ENCODE data around the gene SPATA18.

Gene SPATA18

DNA sequence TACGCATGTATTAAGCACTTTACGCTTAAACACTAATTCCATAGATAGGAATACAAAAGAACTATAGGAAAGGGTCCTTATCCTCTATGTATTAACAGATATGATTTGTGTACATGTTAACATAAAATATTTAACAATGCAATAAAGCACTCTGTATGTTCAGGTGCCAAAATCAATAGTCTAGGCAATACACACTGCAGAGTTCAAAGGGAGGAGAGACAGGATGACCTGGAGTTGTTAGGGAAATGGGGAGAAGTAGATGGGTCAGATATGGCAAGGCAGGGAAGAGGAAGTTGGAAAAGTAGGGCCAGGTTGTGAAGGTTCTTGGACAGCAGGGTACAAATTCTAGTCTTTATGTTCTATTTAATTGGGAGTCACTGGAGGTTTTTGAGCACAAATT, 15.9 kb upstream of the SPATA18 start:
- H3K36me3 Mint-ChIP-seq: peaks cover 6% of the 10 kb centered on the region
- no peak overlapping the region for H3K4me3 Mint-ChIP-seq
- H3K9me3 Mint-ChIP-seq: no peaks in the 10 kb centered on the region
- peaks cover 14% of the 10 kb centered on the region for H3K27me3 Mint-ChIP-seq
- CTCF ChIA-PET: interaction anchor here (1.0 kb wide), 1 partner anchor 203 kb away, joined by 3 read pairs; no protein-coding TSS in a partner anchor
- no peak overlapping the region for H3K27ac Mint-ChIP-seq
- no peak for DNase-seq
- H3K4me1 Mint-ChIP-seq: peaks cover 31% of the 10 kb centered on the region

DNA sequence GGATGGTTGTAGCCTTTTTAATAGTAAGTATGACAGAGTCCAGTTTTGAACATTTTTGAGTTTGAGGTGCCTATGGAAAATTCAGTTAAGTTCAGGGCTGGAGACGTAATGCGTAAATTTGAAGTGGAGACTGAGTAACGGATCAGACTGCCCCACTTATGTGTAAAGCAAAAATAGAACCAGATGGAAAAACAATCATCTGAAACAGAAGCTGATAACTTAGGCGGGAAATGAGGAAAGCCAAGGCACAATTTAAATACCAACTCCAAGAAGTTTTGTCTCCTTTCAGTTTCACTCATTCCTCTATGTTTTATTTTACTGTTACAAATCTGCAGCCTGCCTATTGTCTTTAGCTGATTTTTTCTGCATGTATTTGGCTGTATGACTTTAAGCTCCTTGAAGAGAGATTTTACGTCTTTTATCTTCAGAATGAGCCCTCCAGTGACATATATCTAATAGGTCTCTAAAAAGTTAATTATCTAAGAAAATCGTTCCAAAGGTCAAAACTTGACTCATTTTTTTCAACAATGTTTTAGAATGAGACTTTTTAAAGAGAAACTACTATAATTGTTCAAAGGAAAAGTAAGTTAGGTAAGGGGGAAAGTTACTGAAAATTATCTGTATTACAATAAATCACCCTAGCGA, 14.1 kb upstream of the SPATA18 start:
- Mint-ChIP-seq H3K9me3 (no peaks in the 10 kb centered on the region), H3K27ac (no peak overlapping the region), H3K4me1 (peaks cover 31% of the 10 kb centered on the region), H3K27me3 (peaks cover 31% of the 10 kb centered on the region), H3K36me3 (no peaks in the 10 kb centered on the region), H3K4me3 (peak overlapping the region; percentile 73)
- CTCF ChIA-PET: interaction anchor here (0.6 to 0.8 kb wide), 2 partner anchors 11 to 13 kb away, joined by 3 to 4 read pairs; no protein-coding TSS in a partner anchor
- DNase-seq: no peak

DNA sequence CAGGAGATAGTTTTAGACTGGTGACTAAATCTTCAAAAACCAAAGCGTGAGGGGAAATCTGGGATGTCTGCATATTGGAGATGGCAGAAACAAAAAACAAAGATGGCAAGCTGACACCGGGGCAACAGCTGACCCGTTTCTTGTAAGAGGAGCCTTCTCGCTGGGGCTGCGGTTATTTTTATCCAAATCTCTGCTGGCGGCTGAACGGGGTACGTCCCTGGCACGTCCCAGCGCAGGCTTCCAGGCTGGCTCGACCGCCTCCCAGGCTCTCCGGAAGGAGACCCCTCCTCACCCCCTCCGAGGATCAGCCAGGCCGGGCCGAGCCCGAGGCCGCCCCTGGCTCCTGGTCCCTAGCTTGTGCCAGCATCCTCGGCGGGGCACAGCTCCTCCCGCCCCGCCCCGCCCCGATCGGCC, 13.4 kb upstream of the SPATA18 start:
- Mint-ChIP-seq H3K4me1 (peaks cover 31% of the 10 kb centered on the region), H3K36me3 (no peaks in the 10 kb centered on the region), H3K27ac (no peak overlapping the region), H3K27me3 (peaks cover 31% of the 10 kb centered on the region), H3K4me3 (peak overlapping the region; percentile 73), H3K9me3 (no peaks in the 10 kb centered on the region)
- CTCF ChIA-PET: interaction anchor here (0.8 to 1.2 kb wide), 2 partner anchors 14 to 195 kb away, joined by 3 to 4 read pairs; no protein-coding TSS in a partner anchor
- DNase-seq: peak; percentile 48

DNA sequence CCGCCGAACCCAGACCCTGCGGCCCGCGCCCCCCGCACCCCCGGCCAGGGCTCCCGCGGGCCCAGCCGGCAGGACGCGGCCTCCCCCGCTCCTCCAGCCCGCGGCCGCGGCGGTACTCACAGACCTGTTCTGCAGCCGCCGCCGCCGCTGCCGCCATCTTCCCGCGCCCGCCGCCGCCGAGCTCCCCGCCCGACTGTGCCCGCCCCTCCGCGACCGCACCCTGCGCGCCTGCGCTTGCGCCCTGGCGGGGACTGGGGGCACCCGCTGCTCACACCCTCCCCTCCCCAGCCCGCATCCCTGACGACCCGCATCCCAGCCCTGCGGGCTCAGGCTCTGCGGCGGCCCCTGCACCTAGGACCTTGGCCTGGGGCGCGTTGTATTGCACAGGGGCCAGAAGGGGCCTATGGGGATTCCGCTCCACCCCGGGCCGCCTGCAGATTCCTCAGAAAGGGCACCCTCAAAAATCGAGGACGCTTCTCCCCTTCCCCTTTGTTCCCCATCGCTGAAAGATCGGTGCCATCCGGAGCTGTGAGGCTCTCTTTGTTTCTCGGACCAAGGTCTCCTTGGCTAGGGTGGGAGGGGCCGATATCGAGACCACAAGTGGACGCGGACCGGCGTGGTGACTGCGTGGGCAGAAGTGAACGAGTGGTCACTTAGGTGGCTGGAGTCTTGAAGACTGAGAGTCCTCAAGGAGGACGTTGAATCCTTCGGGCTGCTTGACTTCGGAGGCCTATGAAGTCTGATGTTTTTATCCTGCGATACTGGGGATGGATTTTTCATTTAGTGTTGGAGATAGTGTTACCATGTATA, 12.8 kb upstream of the SPATA18 start, which contains the start of gene SGCB:
Gene SGCB (minus strand): TSS at position 197 of the 810 bp plus-strand sequence. CDS start 40 bp downstream, at position 157.
- Mint-ChIP-seq H3K4me3 (peak within 1 kb of the TSS; percentile 73), H3K4me1 (peaks cover 31% of the 10 kb centered on the region), H3K36me3 (no peaks in the 10 kb centered on the region), H3K27ac (no peak within 1 kb of the TSS), H3K27me3 (peaks cover 31% of the 10 kb centered on the region), H3K9me3 (no peaks in the 10 kb centered on the region)
- CTCF ChIA-PET: interaction anchor here (0.6 to 1.2 kb wide), 2 partner anchors 8 to 196 kb away, joined by 3 read pairs; no protein-coding TSS in a partner anchor
- DNase-seq: peak; percentile 79

- no peak overlapping the region for H3K4me3 Mint-ChIP-seq
- CTCF ChIA-PET: no interaction called here
- H3K36me3 Mint-ChIP-seq: no peaks in the 10 kb centered on the region
- DNase-seq: no peak
- H3K27ac Mint-ChIP-seq: no peak overlapping the region
- H3K4me1 Mint-ChIP-seq: no peaks in the 10 kb centered on the region
- peaks cover 49% of the 10 kb centered on the region for H3K27me3 Mint-ChIP-seq
- H3K9me3 Mint-ChIP-seq: no peaks in the 10 kb centered on the region
Observed at GRCh38 chr4:52045028-52045427, 6.1 kb upstream of the SPATA18 start.

DNA sequence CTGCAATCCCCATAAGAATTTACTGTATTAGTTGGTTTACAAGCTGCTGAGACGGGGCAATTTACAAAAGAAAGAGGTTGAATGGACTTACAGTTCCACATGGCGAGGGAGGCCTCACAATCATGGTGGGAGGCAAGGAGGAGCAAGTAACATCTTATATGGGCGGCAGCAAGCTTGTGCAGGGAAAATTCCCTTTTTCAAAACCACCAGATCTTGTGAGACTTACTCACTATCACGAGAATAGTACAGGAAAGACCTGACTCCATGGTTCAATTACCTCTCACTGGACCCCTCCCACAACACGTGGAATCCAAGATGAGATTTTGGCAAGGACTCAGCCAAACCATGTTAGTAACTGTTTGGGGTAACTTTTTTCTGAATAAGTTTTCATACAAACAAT, 1.8 kb upstream of the SPATA18 start:
- Mint-ChIP-seq H3K27me3 (peaks cover 70% of the 10 kb centered on the region), H3K9me3 (no peaks in the 10 kb centered on the region), H3K36me3 (no peaks in the 10 kb centered on the region), H3K4me1 (peaks cover 15% of the 10 kb centered on the region), H3K27ac (no peak overlapping the region), H3K4me3 (no peak overlapping the region)
- CTCF ChIA-PET: no interaction called here
- no peak for DNase-seq

GRCh38 chr4:52051615-52052474, 741 bp downstream of the SPATA18 start:
- DNase-seq: peak; percentile 23

GRCh38 chr4:52052475-52052780, 1.3 kb downstream of the SPATA18 start:
- DNase-seq: no peak
- no peaks in the 10 kb centered on the region for H3K36me3 Mint-ChIP-seq
- H3K4me1 Mint-ChIP-seq: peaks cover 15% of the 10 kb centered on the region
- CTCF ChIA-PET: no interaction called here
- no peak overlapping the region for H3K27ac Mint-ChIP-seq
- peaks cover 67% of the 10 kb centered on the region for H3K27me3 Mint-ChIP-seq
- no peaks in the 10 kb centered on the region for H3K9me3 Mint-ChIP-seq
- H3K4me3 Mint-ChIP-seq: no peak overlapping the region

More at GRCh38 chr4:52051615-52052474, 741 bp downstream of the SPATA18 start:
- Mint-ChIP-seq H3K27ac (no peak overlapping the region), H3K36me3 (no peaks in the 10 kb centered on the region), H3K4me1 (peaks cover 15% of the 10 kb centered on the region), H3K27me3 (peaks cover 73% of the 10 kb centered on the region), H3K9me3 (no peaks in the 10 kb centered on the region), H3K4me3 (peak overlapping the region; percentile 72)
- CTCF ChIA-PET: no interaction called here

GRCh38 chr4:52054254-52054653, 3.1 kb downstream of the SPATA18 start:
- no peak overlapping the region for H3K27ac Mint-ChIP-seq
- H3K4me1 Mint-ChIP-seq: peaks cover 15% of the 10 kb centered on the region
- no peak overlapping the region for H3K4me3 Mint-ChIP-seq
- no peaks in the 10 kb centered on the region for H3K9me3 Mint-ChIP-seq
- CTCF ChIA-PET: no interaction called here
- DNase-seq: no peak
- H3K36me3 Mint-ChIP-seq: no peaks in the 10 kb centered on the region
- peaks cover 55% of the 10 kb centered on the region for H3K27me3 Mint-ChIP-seq

- H3K4me1 Mint-ChIP-seq: peaks cover 5% of the 10 kb centered on the region
- no peaks in the 10 kb centered on the region for H3K9me3 Mint-ChIP-seq
- CTCF ChIA-PET: interaction anchor here (0.6 kb wide), 1 partner anchor 17 kb away, joined by 3 read pairs; no protein-coding TSS in a partner anchor
- H3K4me3 Mint-ChIP-seq: no peak overlapping the region
- peaks cover 38% of the 10 kb centered on the region for H3K27me3 Mint-ChIP-seq
- no peak overlapping the region for H3K27ac Mint-ChIP-seq
- DNase-seq: no peak
- H3K36me3 Mint-ChIP-seq: no peaks in the 10 kb centered on the region
Observed at GRCh38 chr4:52057196-52057595, 6.1 kb downstream of the SPATA18 start.

- Mint-ChIP-seq H3K27ac (no peak overlapping the region), H3K36me3 (no peaks in the 10 kb centered on the region), H3K4me3 (no peak overlapping the region), H3K27me3 (peaks cover 27% of the 10 kb centered on the region), H3K4me1 (no peaks in the 10 kb centered on the region), H3K9me3 (no peaks in the 10 kb centered on the region)
- DNase-seq: no peak
- CTCF ChIA-PET: no interaction called here
Observed at GRCh38 chr4:52058275-52058674, 7.2 kb downstream of the SPATA18 start.

GRCh38 chr4:52059372-52059771, 8.3 kb downstream of the SPATA18 start:
- Mint-ChIP-seq H3K4me1 (no peaks in the 10 kb centered on the region), H3K27ac (no peak overlapping the region), H3K9me3 (no peaks in the 10 kb centered on the region), H3K36me3 (no peaks in the 10 kb centered on the region), H3K27me3 (peaks cover 16% of the 10 kb centered on the region), H3K4me3 (no peak overlapping the region)
- DNase-seq: no peak
- CTCF ChIA-PET: no interaction called here

DNA sequence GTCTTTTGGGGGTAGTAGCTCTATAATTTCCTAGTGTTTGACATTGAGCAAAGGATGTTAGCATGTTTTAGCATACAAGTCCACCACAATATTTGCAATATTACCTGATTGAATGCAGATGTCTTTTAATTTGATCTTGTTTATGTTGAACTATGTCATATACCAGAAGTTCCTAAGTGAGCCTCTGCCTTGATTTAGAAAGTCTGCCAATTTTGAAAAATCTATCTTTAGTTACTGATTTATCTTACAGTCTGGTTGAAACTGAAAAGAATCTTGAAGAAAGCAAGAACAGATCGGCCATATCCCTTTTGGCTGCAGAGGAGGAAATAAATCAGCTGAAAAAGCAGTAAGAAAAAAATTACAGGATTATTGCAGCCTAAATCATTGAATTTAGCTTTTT, 18.5 kb downstream of the SPATA18 start:
- H3K4me3 Mint-ChIP-seq: no peak overlapping the region
- H3K27me3 Mint-ChIP-seq: peaks cover 4% of the 10 kb centered on the region
- H3K27ac Mint-ChIP-seq: no peak overlapping the region
- no peaks in the 10 kb centered on the region for H3K4me1 Mint-ChIP-seq
- no peaks in the 10 kb centered on the region for H3K36me3 Mint-ChIP-seq
- CTCF ChIA-PET: no interaction called here
- H3K9me3 Mint-ChIP-seq: no peaks in the 10 kb centered on the region
- DNase-seq: no peak

All from activated naive CD4-positive, alpha-beta T cell treated with anti-CD3 and anti-CD28 coated beads, Interleukin-2, amount 10 ng/mL, durations not matched to agents 7 days and 5 days (primary cell).